GM13977 (cell line): ENCODE data around the gene MAGI2.

Source experiments
- DNase-seq: peaks from one replicate; pipeline ENCODE4 v3.0.0; 2012; ENCODE audit warnings: low spot score
- CTCF ChIP-seq: IDR thresholded peaks from 2 replicates; pipeline ENCODE4 v1.5.1; 2012; ENCODE audit warnings: mild to moderate bottlenecking, control low read depth; ENCODE audit not compliant: insufficient read depth; ENCODE audit errors: extremely low read depth, missing control alignments
- in situ Hi-C: fragments of 300-500 bp; cut with MboI; formaldehyde crosslinking; loops from one replicate; pipeline ENCODE4 v1.12.0; 2022; ENCODE audit warnings: low sequenced_read_pairs, low pct_unique_long_range_greater_than_20kb, mixed read lengths, inconsistent platforms; ENCODE audit not compliant: unreplicated experiment

MAGI2 gene

GRCh38 chr7:78448911-78449310 lies 1004.6 kb downstream of the MAGI2 start:
- in situ Hi-C loops, result no loop called here
- DNase-seq, result no peak
- no peak for TF ChIP-seq CTCF

- DNase-seq, result no peak
- no peak for TF ChIP-seq CTCF
- in situ Hi-C loops, result no loop called here
Observed at GRCh38 chr7:78444267-78444666, 1009.2 kb downstream of the MAGI2 start.

- in situ Hi-C loops, result no loop called here
- no peak for DNase-seq
- no peak for TF ChIP-seq CTCF
Observed at GRCh38 chr7:78443811-78444210, 1009.7 kb downstream of the MAGI2 start.

- in situ Hi-C loops, result no loop called here
- no peak for TF ChIP-seq CTCF
- DNase-seq, result no peak
Observed at GRCh38 chr7:78441737-78442136, 1011.7 kb downstream of the MAGI2 start.

- TF ChIP-seq CTCF, result no peak
- no peak for DNase-seq
- in situ Hi-C loops, result no loop called here
Observed at GRCh38 chr7:78438433-78438832, 1015.0 kb downstream of the MAGI2 start.

GRCh38 chr7:78437118-78437517 lies 1016.3 kb downstream of the MAGI2 start:
- in situ Hi-C loops, result no loop called here
- TF ChIP-seq CTCF, result no peak
- DNase-seq, result no peak

- in situ Hi-C loops, result no loop called here
- no peak for DNase-seq
- TF ChIP-seq CTCF, result no peak
Observed at GRCh38 chr7:78435355-78435754, 1018.1 kb downstream of the MAGI2 start.
